Transverse colon (tissue), 3 donors: Measurements from ENCODE around the gene INCENP.

Source experiments
- EP300 ChIP-seq: sonication (generic); formaldehyde crosslinking; IDR thresholded peaks from one replicate; pipeline ENCODE4 v1.6.1; 2017; ENCODE audit warnings: antibody characterized with exemption, low read depth
- POLR2A ChIP-seq: fragments of 450-650 bp; IDR thresholded peaks from one replicate; pipeline ENCODE4 v1.6.1; 2016; ENCODE audit warnings: antibody characterized with exemption, mild to moderate bottlenecking, moderate library complexity
- TF ChIP-seq, protein P1 (sequence below), 5 experiments: fragments of 200-600 bp in 3 of 5; fragments of 450-650 bp in 2 of 5; sonication (generic) in 3 of 5; IDR thresholded peaks; 1 replicate in 2 of 5; 2 replicates in 3 of 5; pipeline ENCODE4 v1.5.1; 2016 to 2017; ENCODE audit warnings: antibody characterized with exemption in 5 of 5, inconsistent platforms in 3 of 5, mild to moderate bottlenecking in 2 of 5, moderate library complexity in 1 of 5

DNA sequence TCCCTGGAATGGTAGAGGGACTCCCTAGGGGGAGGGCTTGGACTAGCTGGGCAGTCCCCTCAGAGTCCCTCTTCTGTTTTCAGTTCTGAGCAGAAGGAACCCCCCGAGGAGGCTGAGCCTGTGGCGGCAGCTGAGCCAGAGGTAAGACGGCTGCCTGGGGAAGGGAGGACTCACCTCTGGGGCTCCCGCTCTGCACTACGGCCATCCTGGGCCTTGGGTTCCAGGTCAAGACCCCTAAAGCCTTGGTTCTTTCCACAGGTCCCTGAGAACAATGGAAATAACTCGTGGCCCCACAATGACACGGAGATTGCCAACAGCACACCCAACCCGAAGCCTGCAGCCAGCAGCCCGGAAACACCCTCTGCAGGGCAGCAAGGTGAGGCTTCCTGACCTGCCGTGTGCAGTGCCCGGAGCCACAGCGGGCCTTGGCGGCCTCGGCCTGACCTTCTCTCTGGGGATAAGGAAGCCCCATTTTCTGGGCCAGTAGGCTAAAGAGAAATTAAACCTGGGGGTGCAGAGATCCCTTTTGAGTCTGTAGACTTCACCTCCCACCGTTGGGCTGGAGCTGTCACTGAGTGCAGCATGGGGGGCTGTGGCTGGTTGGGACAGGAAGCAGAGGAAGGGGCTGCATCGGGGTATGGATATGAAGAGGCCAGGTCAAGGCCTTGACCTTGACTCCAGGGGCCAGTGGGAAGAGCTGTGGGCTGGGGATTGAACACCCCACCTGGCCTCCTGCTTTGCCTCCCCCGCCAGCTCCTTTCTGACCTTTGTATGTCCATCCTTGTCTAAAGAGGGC lies 15.0 kb downstream of the INCENP start:
- TF ChIP-seq, protein P1, sequence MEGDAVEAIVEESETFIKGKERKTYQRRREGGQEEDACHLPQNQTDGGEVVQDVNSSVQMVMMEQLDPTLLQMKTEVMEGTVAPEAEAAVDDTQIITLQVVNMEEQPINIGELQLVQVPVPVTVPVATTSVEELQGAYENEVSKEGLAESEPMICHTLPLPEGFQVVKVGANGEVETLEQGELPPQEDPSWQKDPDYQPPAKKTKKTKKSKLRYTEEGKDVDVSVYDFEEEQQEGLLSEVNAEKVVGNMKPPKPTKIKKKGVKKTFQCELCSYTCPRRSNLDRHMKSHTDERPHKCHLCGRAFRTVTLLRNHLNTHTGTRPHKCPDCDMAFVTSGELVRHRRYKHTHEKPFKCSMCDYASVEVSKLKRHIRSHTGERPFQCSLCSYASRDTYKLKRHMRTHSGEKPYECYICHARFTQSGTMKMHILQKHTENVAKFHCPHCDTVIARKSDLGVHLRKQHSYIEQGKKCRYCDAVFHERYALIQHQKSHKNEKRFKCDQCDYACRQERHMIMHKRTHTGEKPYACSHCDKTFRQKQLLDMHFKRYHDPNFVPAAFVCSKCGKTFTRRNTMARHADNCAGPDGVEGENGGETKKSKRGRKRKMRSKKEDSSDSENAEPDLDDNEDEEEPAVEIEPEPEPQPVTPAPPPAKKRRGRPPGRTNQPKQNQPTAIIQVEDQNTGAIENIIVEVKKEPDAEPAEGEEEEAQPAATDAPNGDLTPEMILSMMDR (IDR thresholded peaks at IDR 0.05), result no peak
- TF ChIP-seq EP300 (no peak), POLR2A (no peak)
